Spleen (tissue), 7 donors: ENCODE data around the gene TRIM41.

ENCODE experiments used
- CTCF ChIP-seq, 11 experiments: fragments of 200-600 bp in 7 of 11; fragments of 450-650 bp in 4 of 11; sonication (generic) in 4 of 11; IDR thresholded peaks in 8 of 11; conservative IDR thresholded peaks in 3 of 11; 1 replicate in 7 of 11; 2 replicates in 4 of 11; pipeline versions ENCODE4 v1.4.0 to v1.8.0; 2016 to 2021; ENCODE audit warnings: antibody characterized with exemption in 11 of 11, inconsistent platforms in 4 of 11, mild to moderate bottlenecking in 1 of 11
- POLR2A ChIP-seq, 3 donors: fragments of 450-650 bp; IDR thresholded peaks; one replicate each; pipeline ENCODE4 v1.5.1; 2017; ENCODE audit warnings: antibody characterized with exemption in 3 of 3, mild to moderate bottlenecking in 1 of 3
- donor health status: DM: no; HTN: no; CAD: no; lungs with moderate emphysema.
- donor health status: DM: no; HTN: no; CAD: no.
- donor health status: DM: no; HTN: no; CAD: no.

DNA sequence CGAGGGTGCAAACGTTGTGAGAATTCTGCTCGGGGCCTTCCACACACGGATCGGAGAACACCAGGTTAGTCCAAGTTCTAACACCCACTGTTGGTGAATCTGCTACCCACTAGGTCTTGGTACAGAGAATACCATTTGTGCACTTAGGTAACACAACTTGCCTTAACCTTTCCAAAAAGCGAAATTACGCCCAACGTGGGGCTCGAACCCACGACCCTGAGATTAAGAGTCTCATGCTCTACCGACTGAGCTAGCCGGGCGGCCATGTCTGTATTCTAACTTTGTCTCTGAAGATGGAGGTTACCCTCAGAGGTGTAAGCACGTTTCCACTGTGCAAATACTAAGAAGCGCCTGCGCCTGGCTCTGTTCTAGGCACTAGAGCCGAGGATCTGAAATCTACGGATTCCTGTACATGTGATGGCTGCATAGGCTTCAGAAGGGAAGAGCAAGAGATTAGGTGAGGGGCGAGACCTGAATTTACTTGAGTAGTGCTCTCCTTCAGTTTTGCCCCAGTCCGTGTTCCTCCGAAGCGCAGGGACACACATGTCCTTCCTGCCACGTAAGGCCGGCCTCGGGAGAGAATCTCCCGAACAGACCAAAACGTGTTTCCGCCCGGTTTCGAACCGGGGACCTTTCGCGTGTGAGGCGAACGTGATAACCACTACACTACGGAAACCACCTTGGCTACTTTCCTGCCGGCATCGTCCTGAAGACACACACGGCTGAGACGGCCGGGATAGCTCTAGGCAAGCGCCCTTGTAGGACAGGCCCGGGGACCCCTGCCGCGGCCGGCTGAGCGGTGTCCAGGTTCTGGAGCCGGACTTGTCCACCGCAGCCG, 1.1 kb upstream of the TRIM41 start:
- TF ChIP-seq CTCF (IDR thresholded peaks at IDR 0.05 in 8 of 11, conservative IDR thresholded peaks at IDR 0.05 in 3 of 11), result no peak
- TF ChIP-seq POLR2A (IDR thresholded peaks at IDR 0.05), result peak in 1 of 3 donors; percentile 72
